ENCODE results near the gene DDRGK1. TPM values are rescaled to one million over a fixed set of nuclear protein-coding genes. Genes with fewer than 3 reads are reported as not detected.
"Not testable (repeated sequence)": the region's sequence is repeated elsewhere in the genome, so short reads cannot be mapped to it uniquely, and the experiment has no call there.

DDRGK1 gene
- total and polyA plus RNA-seq, 2 of the 4 experiments (the other 2 are of a cell fraction) = 12.2 to 29.6 TPM

- Histone ChIP-seq H3K36me3 (ENCODE audit: control insufficient read depth, insufficient read depth, low read length) (peaks cover 22% of the 10 kb centered on the region), H2AFZ (replicated peaks; ENCODE audit: low read length, poor library complexity) (peak overlapping the region; percentile 21), H3K79me1 (ENCODE audit: low read depth in 1 of 2, low read length in 2 of 2) (peaks cover 8 to 43% of the 10 kb centered on the region in 2 experiments; a peak in 3 of 4 replicates)
- WGBS, 2 experiments (ENCODE audit: extremely low coverage in 2 of 2, insufficient read length in 1 of 2) = no CpG with 5 or more reads among the region's 7 CpGs
- H3K27me3 ChIP-seq (ENCODE audit: control insufficient read depth, insufficient read depth, low read length); H3K18ac ChIP-seq (ENCODE audit: low read depth, low read length); H3K56ac ChIP-seq (ENCODE audit: extremely low read depth, insufficient read depth, low read length); H3K14ac ChIP-seq (replicated peaks; ENCODE audit: low read depth, low read length); DNase-seq; H3K9ac ChIP-seq (ENCODE audit: low read depth, low read length); H3K4me2 ChIP-seq (ENCODE audit: low read depth, low read length); H3K23ac ChIP-seq (ENCODE audit: low read depth, low read length); BruUV-seq (replicated peaks); H3K27ac ChIP-seq (ENCODE audit: insufficient read depth, low read length); H3K4me3 ChIP-seq (ENCODE audit: insufficient read depth, low read depth, low read length); H2BK120ac ChIP-seq (ENCODE audit: low read depth, low read length); CTCF ChIA-PET; H4K5ac ChIP-seq (ENCODE audit: low read depth, low read length); H4K91ac ChIP-seq (ENCODE audit: insufficient read depth, low read depth, low read length); H3K9me1 ChIP-seq (ENCODE audit: insufficient read depth, low read length); H2AK5ac ChIP-seq (ENCODE audit: low read depth, low read length); ATAC-seq (ENCODE audit: low read depth); dilution Hi-C loops (cut with HindIII; ENCODE audit: low sequenced_read_pairs, unreplicated experiment); H3K9me3 ChIP-seq (ENCODE audit: control insufficient read depth, insufficient read depth, low read length); H2BK5ac ChIP-seq (ENCODE audit: low read depth, low read length, poor library complexity, severe bottlenecking); H2BK15ac ChIP-seq (ENCODE audit: low read depth, low read length); H3K4ac ChIP-seq (ENCODE audit: low read depth, low read length); H2AK9ac ChIP-seq (replicated peaks; ENCODE audit: low read depth, low read length, poor library complexity); H2BK20ac ChIP-seq (ENCODE audit: low read depth, low read length); in situ Hi-C loops (cut with MboI; ENCODE audit: low sequenced_read_pairs); POLR2A ChIA-PET (ENCODE audit: unreplicated experiment); H3K4me1 ChIP-seq (ENCODE audit: control insufficient read depth, insufficient read depth, low read length); H4K20me1 ChIP-seq (ENCODE audit: insufficient read depth, low read length); H4K8ac ChIP-seq (ENCODE audit: low read depth in 2 of 2, low read length in 2 of 2): not testable (repeated sequence)
- intact Hi-C loops (cut with micrococcal nuclease) = loop anchor here (10.0 kb wide), 1 partner anchor 259 kb away; the partner anchor contains the start of gene ATRN
Measured at GRCh38 chr20:3215359-3215917, 11.0 kb upstream of the DDRGK1 start.

Data from IMR-90 (cell line).